Mucosa of descending colon (tissue), 3 donors: Measurements from ENCODE around the gene VRK2. TPM values are rescaled to one million over a fixed set of nuclear protein-coding genes. Genes with fewer than 3 reads are reported as not detected.
"Not testable (repeated sequence)": the region's sequence is repeated elsewhere in the genome, so short reads cannot be mapped to it uniquely, and the experiment has no call there.

Experiments
- ATAC-seq: fragments of 200-7000 bp; cut with Tn5 transposase; one replicate; pipeline ENCODE4 v1.9.1; 2020; ENCODE audit warnings: mild to moderate bottlenecking, moderate library complexity
- DNase-seq, 3 donors: peaks; one replicate each; pipeline ENCODE4 v3.0.0-alpha.2; 2020
- H3K36me3 ChIP-seq: fragments of 200-600 bp; one replicate; pipeline ENCODE4 v1.8.0; 2021; ENCODE audit warnings: low read depth, mild to moderate bottlenecking
- H3K4me1 ChIP-seq: fragments of 200-600 bp; one replicate; pipeline ENCODE4 v1.8.0; 2021; ENCODE audit warnings: low read depth, mild to moderate bottlenecking
- H3K4me3 ChIP-seq: fragments of 200-600 bp; one replicate; pipeline ENCODE4 v1.8.0; 2021; ENCODE audit warnings: mild to moderate bottlenecking
- H3K9me3 ChIP-seq: fragments of 200-600 bp; one replicate; pipeline ENCODE4 v1.8.0; 2021; ENCODE audit warnings: mild to moderate bottlenecking
- intact Hi-C, 2 donors: fragments of 100-400 bp; cut with DNase I in 1 of 2; cut with micrococcal nuclease in 1 of 2; formaldehyde crosslinking; loops; one replicate each; pipeline versions ENCODE4 v1.11.0 to v1.11.1; 2022; cut with DNase I, micrococcal nuclease
- total RNA-seq, 3 donors: library from RNA; stranded (reverse); fragmentation: NEBNext Ultra II Directional in 2 of 3; extraction: Animal tissue kit (Norgen Biotek cat#: 25700) in 2 of 3; gene quantifications; one replicate each; pipeline versions ENCODE4 v1.2.1 to v1.2.4, GENCODE V29; 2021 to 2023
- TF ChIP-seq, protein P1 (sequence below): fragments of 200-600 bp; IDR thresholded peaks from one replicate; pipeline ENCODE4 v1.8.0; 2022; ENCODE audit warnings: antibody characterized with exemption, mild to moderate bottlenecking
- donor health status: DM: no; HTN: no; CAD: no; lungs with moderate emphysema.
- donor health status: DM: no; HTN: no; CAD: no.
- donor health status: DM: no; HTN: yes; CAD: no.

Gene VRK2
- total RNA-seq, 3 donors from 2014 or later, result 20.3 to 24.0 (median 22.9) TPM

DNA sequence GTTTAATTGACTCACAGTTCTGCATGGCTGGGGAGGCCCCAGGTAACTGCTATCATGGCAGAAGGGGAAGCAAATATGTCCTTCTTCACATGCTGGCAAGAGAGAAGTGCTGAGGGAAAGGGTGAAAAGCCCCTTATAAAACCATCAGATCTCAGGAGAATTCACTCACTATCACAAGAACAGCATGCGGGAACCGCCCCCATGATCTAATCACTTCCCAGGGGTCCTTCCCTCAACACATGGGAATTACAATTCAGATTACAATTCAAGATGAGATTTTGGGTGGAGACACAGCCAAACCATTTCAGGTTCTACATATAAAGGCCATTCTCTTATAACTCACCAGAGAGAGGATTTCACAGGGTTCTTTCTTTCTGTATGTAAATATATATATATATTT, 62.9 kb downstream of the VRK2 start:
- no peak for ATAC-seq
- TF ChIP-seq, protein P1, sequence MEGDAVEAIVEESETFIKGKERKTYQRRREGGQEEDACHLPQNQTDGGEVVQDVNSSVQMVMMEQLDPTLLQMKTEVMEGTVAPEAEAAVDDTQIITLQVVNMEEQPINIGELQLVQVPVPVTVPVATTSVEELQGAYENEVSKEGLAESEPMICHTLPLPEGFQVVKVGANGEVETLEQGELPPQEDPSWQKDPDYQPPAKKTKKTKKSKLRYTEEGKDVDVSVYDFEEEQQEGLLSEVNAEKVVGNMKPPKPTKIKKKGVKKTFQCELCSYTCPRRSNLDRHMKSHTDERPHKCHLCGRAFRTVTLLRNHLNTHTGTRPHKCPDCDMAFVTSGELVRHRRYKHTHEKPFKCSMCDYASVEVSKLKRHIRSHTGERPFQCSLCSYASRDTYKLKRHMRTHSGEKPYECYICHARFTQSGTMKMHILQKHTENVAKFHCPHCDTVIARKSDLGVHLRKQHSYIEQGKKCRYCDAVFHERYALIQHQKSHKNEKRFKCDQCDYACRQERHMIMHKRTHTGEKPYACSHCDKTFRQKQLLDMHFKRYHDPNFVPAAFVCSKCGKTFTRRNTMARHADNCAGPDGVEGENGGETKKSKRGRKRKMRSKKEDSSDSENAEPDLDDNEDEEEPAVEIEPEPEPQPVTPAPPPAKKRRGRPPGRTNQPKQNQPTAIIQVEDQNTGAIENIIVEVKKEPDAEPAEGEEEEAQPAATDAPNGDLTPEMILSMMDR, result no peak
- no peak overlapping the region for H3K4me3 ChIP-seq
- H3K4me1 ChIP-seq, result peaks cover 2% of the 10 kb centered on the region
- DNase-seq, result no peak
- intact Hi-C loops, result no loop called here
- no peaks in the 10 kb centered on the region for H3K36me3 ChIP-seq
- H3K9me3 ChIP-seq, result no peaks in the 10 kb centered on the region

- no peak for ATAC-seq
- TF ChIP-seq, protein P1, result no peak
- intact Hi-C loops, result no loop called here
- no peaks in the 10 kb centered on the region for H3K36me3 ChIP-seq
- H3K9me3 ChIP-seq, result no peaks in the 10 kb centered on the region
- DNase-seq, result no peak
- H3K4me3 ChIP-seq, result no peak overlapping the region
- H3K4me1 ChIP-seq, result peaks cover 2% of the 10 kb centered on the region
These were observed 64.2 kb downstream of the VRK2 start for GRCh38 chr2:58110765-58111164.

- H3K9me3 ChIP-seq, DNase-seq, H3K36me3 ChIP-seq, intact Hi-C loops, H3K4me3 ChIP-seq, H3K4me1 ChIP-seq: not testable (repeated sequence)
- peak; percentile 28 for ATAC-seq
These were observed 67.0 kb downstream of the VRK2 start for GRCh38 chr2:58113563-58113962.

- TF ChIP-seq, protein P1, result no peak
These were observed 74.1 kb downstream of the VRK2 start for GRCh38 chr2:58120626-58121229.

DNA sequence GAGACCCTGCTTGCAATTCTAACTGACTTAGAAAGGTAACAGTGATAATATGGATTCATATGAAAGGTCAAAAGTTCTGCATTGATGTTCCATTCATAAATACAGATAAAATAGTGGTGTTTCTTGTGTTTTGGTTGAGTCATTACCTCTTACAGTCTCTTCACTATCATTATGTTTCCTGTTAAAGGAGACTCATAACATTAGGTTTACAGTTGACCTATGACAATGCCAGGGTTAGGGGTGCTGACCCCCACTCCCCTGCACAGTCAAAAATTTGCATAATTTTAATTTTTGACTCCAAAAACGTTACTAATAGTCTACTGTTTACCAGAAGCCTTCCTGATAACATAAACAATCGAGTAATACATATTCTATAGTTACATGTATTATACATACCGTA, 75.4 kb downstream of the VRK2 start:
- DNase-seq (no peak), ATAC-seq (no peak)
- Histone ChIP-seq H3K4me3 (no peak overlapping the region), H3K36me3 (no peaks in the 10 kb centered on the region), H3K4me1 (no peaks in the 10 kb centered on the region), H3K9me3 (no peaks in the 10 kb centered on the region)
- TF ChIP-seq, protein P1, result no peak
- intact Hi-C loops, result no loop called here

More at GRCh38 chr2:58120626-58121229, 74.1 kb downstream of the VRK2 start:
- ATAC-seq, result no peak
- no peak for DNase-seq
- Histone ChIP-seq H3K36me3 (no peaks in the 10 kb centered on the region), H3K4me1 (no peaks in the 10 kb centered on the region), H3K9me3 (no peaks in the 10 kb centered on the region), H3K4me3 (no peak overlapping the region)
- intact Hi-C loops, result no loop called here

GRCh38 chr2:58122540-58122939, 75.9 kb downstream of the VRK2 start:
- Histone ChIP-seq H3K36me3 (no peaks in the 10 kb centered on the region), H3K4me3 (no peak overlapping the region), H3K4me1 (no peaks in the 10 kb centered on the region), H3K9me3 (no peaks in the 10 kb centered on the region)
- DNase-seq (no peak), ATAC-seq (no peak)
- intact Hi-C loops, result no loop called here
- TF ChIP-seq, protein P1, result no peak
